ENCODE measurements around the gene BCR.
"Not testable (repeated sequence)": the region's sequence is repeated elsewhere in the genome, so short reads cannot be mapped to it uniquely, and the experiment has no call there.

- TF ChIP-seq POLR2A, POLR2AphosphoS5 (IDR thresholded peaks at IDR 0.05; ENCODE audit: low read depth, low read length): not testable (repeated sequence)
Observed at GRCh38 chr22:23307511-23307910, 127.2 kb downstream of the BCR start.

Data from GM12892 (cell line).